Fibroblast of pulmonary artery (primary cell): ENCODE results near the gene ITSN1.

Source experiments
- DNase-seq: peaks from one replicate; pipeline ENCODE4 v3.0.0-alpha.2; 2010; ENCODE audit warnings: low read depth
- H3K4me3 ChIP-seq: replicated peaks from 2 replicates; pipeline ENCODE4 v1.5.1; 2011; ENCODE audit warnings: low read depth, mild to moderate bottlenecking, control low read depth, low read length, moderate library complexity
- TF ChIP-seq, protein P1 (sequence below): IDR thresholded peaks from 2 replicates; pipeline ENCODE4 v1.5.1; 2011; ENCODE audit warnings: mild to moderate bottlenecking, control low read depth, low read length, inconsistent platforms; ENCODE audit errors: missing control alignments

The ITSN1 gene

DNA sequence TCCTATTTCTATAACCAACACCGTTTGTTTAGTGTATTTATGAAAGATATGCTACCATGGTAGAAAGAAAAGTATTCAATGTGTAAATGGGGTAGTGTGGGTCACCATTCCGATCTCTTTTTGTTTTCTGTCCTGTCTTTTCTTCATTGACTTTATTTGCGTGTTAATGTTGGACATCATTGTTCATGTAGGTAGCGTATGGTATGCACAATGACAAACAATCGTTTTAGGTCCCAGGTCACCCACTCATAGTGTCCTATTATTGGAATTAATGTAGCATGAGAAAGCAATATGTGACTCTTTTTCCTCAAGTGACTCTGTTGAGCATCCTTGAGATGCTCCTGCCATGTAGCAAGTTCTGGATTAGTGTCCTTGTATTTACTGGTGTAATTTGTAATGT lies 247.9 kb downstream of the ITSN1 start:
- no peak overlapping the region for H3K4me3 ChIP-seq
- TF ChIP-seq, protein P1, sequence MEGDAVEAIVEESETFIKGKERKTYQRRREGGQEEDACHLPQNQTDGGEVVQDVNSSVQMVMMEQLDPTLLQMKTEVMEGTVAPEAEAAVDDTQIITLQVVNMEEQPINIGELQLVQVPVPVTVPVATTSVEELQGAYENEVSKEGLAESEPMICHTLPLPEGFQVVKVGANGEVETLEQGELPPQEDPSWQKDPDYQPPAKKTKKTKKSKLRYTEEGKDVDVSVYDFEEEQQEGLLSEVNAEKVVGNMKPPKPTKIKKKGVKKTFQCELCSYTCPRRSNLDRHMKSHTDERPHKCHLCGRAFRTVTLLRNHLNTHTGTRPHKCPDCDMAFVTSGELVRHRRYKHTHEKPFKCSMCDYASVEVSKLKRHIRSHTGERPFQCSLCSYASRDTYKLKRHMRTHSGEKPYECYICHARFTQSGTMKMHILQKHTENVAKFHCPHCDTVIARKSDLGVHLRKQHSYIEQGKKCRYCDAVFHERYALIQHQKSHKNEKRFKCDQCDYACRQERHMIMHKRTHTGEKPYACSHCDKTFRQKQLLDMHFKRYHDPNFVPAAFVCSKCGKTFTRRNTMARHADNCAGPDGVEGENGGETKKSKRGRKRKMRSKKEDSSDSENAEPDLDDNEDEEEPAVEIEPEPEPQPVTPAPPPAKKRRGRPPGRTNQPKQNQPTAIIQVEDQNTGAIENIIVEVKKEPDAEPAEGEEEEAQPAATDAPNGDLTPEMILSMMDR = no peak
- DNase-seq = no peak

DNA sequence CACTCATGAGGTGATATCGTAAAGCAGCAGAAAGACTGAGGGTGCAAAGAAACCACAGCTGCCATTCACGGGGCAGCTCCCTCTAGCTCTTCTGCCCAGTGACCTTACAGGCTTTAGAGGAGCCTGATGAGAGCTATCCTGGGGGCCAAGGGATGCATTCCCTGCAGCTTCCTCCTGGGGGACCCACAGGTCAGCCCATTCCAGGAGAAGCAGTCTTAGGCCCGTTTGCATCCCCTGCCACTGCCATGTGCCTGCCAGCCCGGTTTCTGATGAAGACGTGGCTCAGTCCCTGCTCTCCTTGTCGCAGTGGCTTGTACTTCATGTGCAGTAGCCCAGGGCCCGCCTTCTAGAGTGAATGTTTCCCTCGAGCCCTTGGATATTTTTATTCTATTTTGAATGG lies 250.6 kb downstream of the ITSN1 start:
- no peak for DNase-seq
- TF ChIP-seq, protein P1 = no peak
- H3K4me3 ChIP-seq = no peak overlapping the region

DNA sequence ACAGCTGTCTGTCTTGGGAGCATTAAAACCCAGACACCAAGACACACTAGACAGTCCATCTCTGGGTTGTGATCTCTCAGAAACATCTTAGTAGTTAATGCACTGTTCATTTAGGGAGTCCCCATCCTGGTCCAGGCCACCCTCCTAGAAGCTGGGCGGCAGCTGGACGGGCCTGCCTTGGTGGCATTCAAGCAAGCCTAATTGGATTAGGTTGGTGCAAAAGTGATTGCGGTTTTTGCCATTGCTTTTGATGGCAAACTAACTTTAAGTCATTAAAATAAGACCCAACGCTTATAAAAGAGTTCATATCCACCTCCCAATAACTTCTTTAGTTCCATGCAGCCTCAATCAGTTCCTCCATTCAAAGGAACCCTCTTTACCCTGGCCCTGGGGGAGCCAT lies 251.6 kb downstream of the ITSN1 start:
- H3K4me3 ChIP-seq = no peak overlapping the region
- TF ChIP-seq, protein P1 = no peak
- DNase-seq = no peak

DNA sequence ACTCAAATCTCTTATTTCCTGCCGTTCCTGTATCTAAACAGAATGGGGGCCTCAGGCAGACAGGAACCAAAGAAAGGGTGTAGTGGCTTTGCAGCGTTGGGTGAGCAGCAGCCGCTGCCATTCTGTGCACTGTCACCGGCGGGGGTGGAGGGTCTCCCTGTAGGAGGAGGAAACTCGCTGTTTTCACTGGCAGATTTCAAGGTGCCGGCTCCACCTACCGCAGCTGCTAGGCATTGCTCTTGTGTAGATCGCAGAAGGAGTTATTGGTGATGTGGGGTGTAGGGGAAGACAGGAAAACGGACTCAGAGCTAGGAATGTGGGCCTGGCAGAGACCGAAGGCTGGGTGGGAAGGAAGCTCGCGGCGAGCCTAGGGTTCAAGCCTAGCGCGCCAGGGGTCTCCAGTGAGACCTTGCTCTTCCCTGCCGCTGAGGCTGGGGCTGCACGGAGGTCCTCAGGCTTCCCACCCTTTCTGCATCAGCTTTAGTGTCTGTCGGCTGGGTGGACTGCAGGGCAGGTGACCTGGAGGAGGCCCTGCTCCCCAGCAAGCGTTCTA lies 252.5 kb downstream of the ITSN1 start:
- DNase-seq = peak; percentile 92

DNA sequence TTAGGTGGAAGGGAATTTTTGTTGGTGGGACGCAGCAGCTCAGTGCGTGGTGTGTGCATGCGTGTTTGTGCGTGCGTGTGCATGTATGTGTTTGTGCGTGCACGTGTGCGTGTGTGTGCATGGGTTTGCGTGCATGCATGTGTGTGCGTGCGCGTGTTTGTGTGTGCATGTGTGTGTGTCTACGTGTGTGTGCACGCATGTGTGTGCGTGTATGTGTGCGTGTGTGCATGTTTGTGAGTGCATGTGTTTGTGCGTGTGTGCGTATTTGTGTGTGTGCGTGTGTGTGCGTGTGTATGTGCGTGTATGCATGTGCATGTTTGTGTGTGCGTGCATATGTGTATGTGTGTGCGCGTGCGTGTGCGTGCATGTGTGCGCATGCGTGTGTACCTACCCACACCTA lies 253.1 kb downstream of the ITSN1 start:
- DNase-seq = no peak
- TF ChIP-seq, protein P1 = no peak
- no peak overlapping the region for H3K4me3 ChIP-seq

More for the DNA sequence above, 252.5 kb downstream of the ITSN1 start:
- TF ChIP-seq, protein P1 = peak; percentile 91
- peak overlapping the region; percentile 42 for H3K4me3 ChIP-seq

DNA sequence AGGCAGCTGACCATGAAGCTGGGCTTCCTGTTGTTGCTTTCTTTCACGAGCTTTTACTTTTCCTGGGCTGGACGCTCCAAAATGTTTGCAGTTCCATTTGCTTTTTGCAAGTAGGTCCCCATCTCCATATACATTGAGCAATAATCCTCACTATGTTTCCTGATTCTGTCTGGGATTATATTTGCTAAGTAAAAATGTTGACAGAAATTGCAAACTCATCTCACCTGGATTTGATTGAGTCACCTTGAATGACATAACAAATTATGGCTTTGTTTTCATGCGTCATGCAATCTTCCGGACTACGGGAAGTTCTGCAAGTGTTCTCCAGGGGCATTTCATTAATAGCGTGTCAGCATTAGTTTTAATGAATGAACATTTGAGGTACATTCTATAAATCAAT lies 254.4 kb downstream of the ITSN1 start:
- DNase-seq = no peak
- no peak overlapping the region for H3K4me3 ChIP-seq
- TF ChIP-seq, protein P1 = no peak

DNA sequence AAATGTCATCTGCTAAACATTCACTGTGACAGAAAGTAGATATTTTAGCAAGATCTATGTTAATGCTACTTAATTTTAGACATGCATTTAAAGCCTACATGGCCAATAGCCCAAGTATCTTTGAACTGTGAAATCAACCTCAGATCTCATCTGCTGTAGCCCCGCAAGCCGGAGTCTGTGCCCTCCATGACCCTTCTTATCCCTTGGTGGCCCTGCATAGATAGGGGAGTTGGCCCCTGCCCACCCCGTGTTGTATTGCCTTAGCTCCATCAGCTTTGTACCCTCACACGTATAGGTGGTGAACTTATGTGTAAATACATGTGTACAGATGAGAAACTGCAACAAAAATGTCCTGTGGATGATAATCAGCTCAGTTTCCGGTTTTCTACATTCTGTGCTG lies 254.8 kb downstream of the ITSN1 start:
- no peak overlapping the region for H3K4me3 ChIP-seq
- no peak for DNase-seq
- TF ChIP-seq, protein P1 = no peak
